ENCODE measurements around the gene TMCC1. TPM values are rescaled to one million over a fixed set of nuclear protein-coding genes. Genes with fewer than 3 reads are reported as not detected.
A peak's percentile ranks its signal among the peaks of the same experiment; 100 is the strongest.

Gene TMCC1
- total and polyA plus RNA-seq, 2 donors (not counting 3 experiments of a cell fraction or from before 2014, with no cell fraction given), result 17.4 to 38.4 TPM

DNA sequence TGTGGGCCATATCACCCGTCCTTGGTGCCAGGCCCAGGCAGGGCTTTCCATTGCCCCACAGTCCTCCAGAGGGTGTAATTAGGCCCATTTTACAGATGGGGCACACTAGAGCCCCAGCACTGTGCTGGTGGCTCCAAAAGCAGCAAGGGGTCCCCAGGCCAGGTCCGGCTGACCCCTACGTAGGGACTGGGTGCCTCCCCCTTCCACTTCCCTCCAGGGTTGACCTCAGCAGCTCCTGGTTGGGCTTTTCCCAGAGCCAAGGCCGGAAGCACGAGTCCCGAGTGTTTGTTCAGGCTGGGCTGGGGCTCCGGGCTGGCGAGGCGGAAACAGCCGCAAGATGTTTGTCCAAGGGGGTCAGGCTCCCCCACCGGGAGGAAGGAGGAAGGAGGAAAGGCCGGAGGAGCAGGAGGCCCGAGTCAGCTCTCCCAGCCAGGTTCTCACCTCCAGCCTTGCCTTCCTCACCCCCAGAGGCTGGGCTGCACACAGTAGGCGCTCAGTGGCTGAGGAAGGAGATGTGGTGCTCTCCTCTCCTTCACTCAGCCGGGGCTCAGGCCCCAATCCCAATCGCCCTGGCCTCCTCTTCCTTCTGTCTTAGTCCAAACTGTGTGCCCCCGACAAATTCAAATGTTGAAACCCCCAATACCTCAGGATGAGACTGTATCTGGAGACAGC lies 269.9 kb downstream of the TMCC1 start:
- peak overlapping the region; percentile 96 for H3K27ac ChIP-seq (ENCODE audit: insufficient read depth, low read depth, low read length)
- no peaks in the 10 kb centered on the region for H3K27me3 ChIP-seq (ENCODE audit: control insufficient read depth in 2 of 2, insufficient read depth in 2 of 2, low read length in 2 of 2)
- H3K79me2 ChIP-seq (ENCODE audit: control insufficient read depth, insufficient read depth, low read length), result no peaks in the 10 kb centered on the region
- POLR2A ChIA-PET, result no interaction called here
- peaks cover 85% of the 10 kb centered on the region for H3K4me1 ChIP-seq (ENCODE audit: control insufficient read depth, extremely low read depth, insufficient read depth, low read length)
- dilution Hi-C loops (cut with MboI; ENCODE audit: extremely low pct_ligation_motif_present, low sequenced_read_pairs), result no loop called here
- peak overlapping the region; percentile 4 for H3K4me2 ChIP-seq (ENCODE audit: insufficient read depth, low read length)
- H4K20me1 ChIP-seq (replicated peaks; ENCODE audit: control insufficient read depth, extremely low read depth, insufficient read depth, low read length), result no peaks in the 10 kb centered on the region
- no peaks in the 10 kb centered on the region for H3K9me1 ChIP-seq (replicated peaks; ENCODE audit: control insufficient read depth, extremely low read depth, insufficient read depth, low read length)
- CTCF ChIA-PET, result interaction anchor here (1.2 to 3.5 kb wide), 6 partner anchors 11 to 133 kb away, joined by 3 to 11 read pairs (median 7); no protein-coding TSS in a partner anchor
- H3K9ac ChIP-seq (replicated peaks; ENCODE audit: extremely low read depth, insufficient read depth, low read length), result peak overlapping the region; percentile 61
- DNase-seq (ENCODE audit: low read depth, low spot score) (peak; percentile 97), FAIRE-seq (peak; percentile 99)
- intact Hi-C loops (cut with micrococcal nuclease), result loop anchor here (1.0 to 10.0 kb wide), 5 partner anchors 15 to 471 kb away; partner anchors contain the start of gene IFT122
- no peaks in the 10 kb centered on the region for H3K9me3 ChIP-seq (replicated peaks; ENCODE audit: control insufficient read depth, insufficient read depth, low read length)
- H3K36me3 ChIP-seq (ENCODE audit: control insufficient read depth in 2 of 2, extremely low read depth in 1 of 2, insufficient read depth in 2 of 2, low read length in 2 of 2), result no peaks in the 10 kb centered on the region
- peak; percentile 41 for TF ChIP-seq GATA2 (IDR thresholded peaks at IDR 0.05; ENCODE audit: insufficient read depth, insufficient read length, low read depth, low read length)
- TF ChIP-seq POLR2AphosphoS5 (IDR thresholded peaks at IDR 0.05; ENCODE audit: insufficient read depth, low read depth, low read length), result peak; percentile 99
- TF ChIP-seq MYC (IDR thresholded peaks at IDR 0.05; ENCODE audit: low read depth, low read length), result peak; percentile 67
- TF ChIP-seq CTCF (IDR thresholded peaks at IDR 0.05; ENCODE audit: extremely low read depth in 1 of 2, insufficient read depth in 1 of 2, low read depth in 1 of 2, low read length in 2 of 2), result no peak
- TF ChIP-seq JUN (IDR thresholded peaks at IDR 0.05; ENCODE audit: borderline replicate concordance, insufficient read depth, insufficient read length, low read depth), result no peak
- peak; percentile 82 for TF ChIP-seq POLR2A (IDR thresholded peaks at IDR 0.05; ENCODE audit: low read depth, low read length)
- no peak for TF ChIP-seq MAX (IDR thresholded peaks at IDR 0.05; ENCODE audit: insufficient read depth, insufficient read length)
- TF ChIP-seq FOS (IDR thresholded peaks at IDR 0.05; ENCODE audit: borderline replicate concordance, insufficient read depth, low read length), result peak; percentile 17
- TF ChIP-seq EZH2 (IDR thresholded peaks at IDR 0.05; ENCODE audit: borderline replicate concordance, low read depth, low read length, severe bottlenecking), result no peak
- H3K4me3 ChIP-seq (replicated peaks in 1 of 3; ENCODE audit: insufficient read depth in 1 of 3, low read depth in 1 of 3, low read length in 3 of 3), result no peak overlapping the region
- no peak overlapping the region for H2AFZ ChIP-seq (ENCODE audit: low read depth, low read length)
- no TSS peak for BruUV-seq (replicated peaks)
